Muscle layer of colon (tissue), 2 donors: ENCODE measurements around the gene PRPF4.
"Not testable (repeated sequence)": the region's sequence is repeated elsewhere in the genome, so short reads cannot be mapped to it uniquely, and the experiment has no call there.

Experiments used
- H3K27ac ChIP-seq: one replicate; pipeline ENCODE4 v1.7.0; 2013; ENCODE audit warnings: low read depth, mild to moderate bottlenecking, low read length, moderate library complexity
- H3K27me3 ChIP-seq, 2 donors: one replicate each; pipeline ENCODE4 v1.7.0; 2013; ENCODE audit warnings: low read length in 2 of 2, mild to moderate bottlenecking in 2 of 2; ENCODE audit not compliant: insufficient read depth in 2 of 2, control insufficient read depth in 1 of 2
- H3K36me3 ChIP-seq: one replicate; pipeline ENCODE4 v1.7.0; 2013; ENCODE audit warnings: mild to moderate bottlenecking, low read length; ENCODE audit not compliant: insufficient read depth
- H3K4me1 ChIP-seq: one replicate; pipeline ENCODE4 v1.7.0; 2013; ENCODE audit warnings: mild to moderate bottlenecking, low read length; ENCODE audit not compliant: insufficient read depth
- H3K4me3 ChIP-seq, 2 donors: one replicate each; pipeline ENCODE4 v1.7.0; 2013; ENCODE audit warnings: low read length in 2 of 2, low read depth in 1 of 2, mild to moderate bottlenecking in 1 of 2, moderate library complexity in 1 of 2
- H3K9ac ChIP-seq: one replicate; pipeline ENCODE4 v1.7.0; 2013; ENCODE audit warnings: low read length
- H3K9me3 ChIP-seq: one replicate; pipeline ENCODE4 v1.7.0; 2013; ENCODE audit warnings: mild to moderate bottlenecking, low read length
- donor health status: abdominal sarcoma.
- donor health status: Adenocarcinoma of cecum.

Gene PRPF4

GRCh38 chr9:113246928-113247327 lies 28.5 kb upstream of the PRPF4 start:
- no peak overlapping the region for H3K4me3 ChIP-seq
- H3K9me3 ChIP-seq = no peaks in the 10 kb centered on the region
- no peaks in the 10 kb centered on the region for H3K4me1 ChIP-seq
- no peak overlapping the region for H3K27ac ChIP-seq
- H3K9ac ChIP-seq = no peak overlapping the region
- H3K36me3 ChIP-seq = no peaks in the 10 kb centered on the region
- no peaks in the 10 kb centered on the region for H3K27me3 ChIP-seq

DNA sequence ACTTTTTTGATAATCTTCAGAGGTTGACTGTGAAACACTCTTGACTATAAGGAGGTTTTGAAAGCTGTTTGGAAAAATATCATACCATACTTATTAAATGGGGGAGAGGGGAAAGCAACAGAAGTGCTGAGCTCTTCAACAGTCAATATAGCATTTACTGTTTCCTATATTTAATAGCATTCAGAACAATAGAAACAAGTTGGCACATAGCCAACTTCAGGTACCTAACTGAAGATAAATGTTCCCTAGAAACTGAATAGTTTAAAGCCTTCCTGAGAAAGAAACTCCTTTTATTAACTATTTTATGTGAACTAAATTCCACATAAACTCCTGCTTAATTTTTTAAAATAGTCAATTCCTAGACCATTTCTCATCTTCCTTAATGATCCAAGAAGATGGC lies 27.8 kb upstream of the PRPF4 start:
- Histone ChIP-seq H3K9ac (no peak overlapping the region), H3K9me3 (no peaks in the 10 kb centered on the region), H3K36me3 (no peaks in the 10 kb centered on the region), H3K27ac (no peak overlapping the region), H3K27me3 (no peaks in the 10 kb centered on the region), H3K4me1 (no peaks in the 10 kb centered on the region), H3K4me3 (no peak overlapping the region)

GRCh38 chr9:113249661-113250060 lies 25.8 kb upstream of the PRPF4 start:
- H3K4me1 ChIP-seq, H3K9ac ChIP-seq, H3K4me3 ChIP-seq, H3K27ac ChIP-seq, H3K36me3 ChIP-seq, H3K9me3 ChIP-seq, H3K27me3 ChIP-seq: not testable (repeated sequence)

DNA sequence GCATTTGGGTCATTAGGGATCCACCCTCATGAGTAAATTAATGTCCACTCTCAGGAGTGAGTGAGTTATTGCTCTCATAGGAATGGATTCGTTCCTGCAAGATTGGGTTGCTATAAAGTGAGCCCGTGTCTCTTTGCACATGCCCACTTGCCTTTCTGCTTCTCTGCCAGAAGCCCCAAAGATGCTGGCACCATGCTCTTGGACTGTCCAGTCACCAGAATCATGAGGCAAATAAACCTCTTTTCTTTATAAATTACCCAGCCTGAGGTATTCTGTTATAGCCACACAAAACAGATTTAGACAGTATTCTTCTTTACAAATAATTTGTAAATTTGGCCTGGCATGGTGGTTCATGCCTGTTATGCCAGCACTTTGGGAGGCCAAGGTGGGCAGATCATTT lies 24.7 kb upstream of the PRPF4 start:
- Histone ChIP-seq H3K27me3 (no peaks in the 10 kb centered on the region), H3K4me1 (no peaks in the 10 kb centered on the region), H3K36me3 (peaks cover 4% of the 10 kb centered on the region), H3K27ac (no peak overlapping the region), H3K9me3 (no peaks in the 10 kb centered on the region), H3K9ac (no peak overlapping the region), H3K4me3 (no peak overlapping the region)

- no peak overlapping the region for H3K27ac ChIP-seq
- H3K36me3 ChIP-seq = peaks cover 22% of the 10 kb centered on the region
- no peak overlapping the region for H3K4me3 ChIP-seq
- no peaks in the 10 kb centered on the region for H3K9me3 ChIP-seq
- H3K27me3 ChIP-seq = no peaks in the 10 kb centered on the region
- no peak overlapping the region for H3K9ac ChIP-seq
- no peaks in the 10 kb centered on the region for H3K4me1 ChIP-seq
These were observed 20.5 kb upstream of the PRPF4 start for GRCh38 chr9:113254991-113255390.

DNA sequence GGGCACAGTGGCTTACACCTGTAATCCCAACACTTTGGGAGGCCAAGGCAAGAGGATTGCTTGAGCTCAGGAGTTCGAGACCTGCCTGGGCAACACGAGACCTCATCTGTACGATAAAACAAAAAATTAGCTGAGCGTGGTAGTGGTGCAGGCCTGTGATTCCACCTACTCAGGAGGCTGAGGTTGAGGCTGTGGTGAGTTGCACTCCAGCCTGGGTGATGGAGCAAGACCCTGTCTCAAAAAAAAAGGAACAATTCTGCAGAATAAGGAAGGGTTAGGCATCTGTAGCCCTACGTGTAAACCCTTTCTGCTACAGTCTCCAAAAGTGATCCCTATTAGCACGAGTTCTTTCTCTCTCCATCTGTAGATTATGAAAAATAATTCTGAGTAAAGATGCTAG lies 20.0 kb upstream of the PRPF4 start:
- H3K4me3 ChIP-seq = no peak overlapping the region
- H3K36me3 ChIP-seq = peaks cover 27% of the 10 kb centered on the region
- H3K9ac ChIP-seq = no peak overlapping the region
- no peaks in the 10 kb centered on the region for H3K4me1 ChIP-seq
- no peaks in the 10 kb centered on the region for H3K27me3 ChIP-seq
- no peaks in the 10 kb centered on the region for H3K9me3 ChIP-seq
- H3K27ac ChIP-seq = no peak overlapping the region

DNA sequence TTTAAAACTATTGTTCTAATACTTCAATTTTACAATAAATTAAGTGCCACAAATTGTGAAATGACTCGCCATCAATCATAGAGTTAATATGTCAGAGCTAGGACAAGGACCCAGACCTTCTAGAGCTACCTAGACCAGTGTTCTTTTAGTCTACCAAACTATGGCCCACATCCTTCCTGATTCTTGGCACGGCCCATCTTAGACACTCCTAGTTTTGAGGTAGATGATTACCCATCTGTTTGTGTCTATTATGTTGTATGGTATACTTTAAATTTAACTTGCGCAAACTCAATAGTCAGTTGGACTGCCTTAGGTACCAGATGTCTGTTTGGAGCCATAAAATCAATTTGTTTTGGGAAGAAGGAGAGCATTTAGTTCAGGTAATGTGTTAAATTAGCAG lies 17.6 kb upstream of the PRPF4 start:
- no peaks in the 10 kb centered on the region for H3K27me3 ChIP-seq
- H3K4me3 ChIP-seq = no peak overlapping the region
- H3K9me3 ChIP-seq = no peaks in the 10 kb centered on the region
- H3K27ac ChIP-seq = no peak overlapping the region
- no peak overlapping the region for H3K9ac ChIP-seq
- no peaks in the 10 kb centered on the region for H3K4me1 ChIP-seq
- peaks cover 38% of the 10 kb centered on the region for H3K36me3 ChIP-seq

GRCh38 chr9:113258282-113258681 lies 17.2 kb upstream of the PRPF4 start:
- H3K9ac ChIP-seq = no peak overlapping the region
- H3K27me3 ChIP-seq = no peaks in the 10 kb centered on the region
- no peak overlapping the region for H3K4me3 ChIP-seq
- no peaks in the 10 kb centered on the region for H3K9me3 ChIP-seq
- H3K4me1 ChIP-seq = no peaks in the 10 kb centered on the region
- peaks cover 38% of the 10 kb centered on the region for H3K36me3 ChIP-seq
- H3K27ac ChIP-seq = no peak overlapping the region

DNA sequence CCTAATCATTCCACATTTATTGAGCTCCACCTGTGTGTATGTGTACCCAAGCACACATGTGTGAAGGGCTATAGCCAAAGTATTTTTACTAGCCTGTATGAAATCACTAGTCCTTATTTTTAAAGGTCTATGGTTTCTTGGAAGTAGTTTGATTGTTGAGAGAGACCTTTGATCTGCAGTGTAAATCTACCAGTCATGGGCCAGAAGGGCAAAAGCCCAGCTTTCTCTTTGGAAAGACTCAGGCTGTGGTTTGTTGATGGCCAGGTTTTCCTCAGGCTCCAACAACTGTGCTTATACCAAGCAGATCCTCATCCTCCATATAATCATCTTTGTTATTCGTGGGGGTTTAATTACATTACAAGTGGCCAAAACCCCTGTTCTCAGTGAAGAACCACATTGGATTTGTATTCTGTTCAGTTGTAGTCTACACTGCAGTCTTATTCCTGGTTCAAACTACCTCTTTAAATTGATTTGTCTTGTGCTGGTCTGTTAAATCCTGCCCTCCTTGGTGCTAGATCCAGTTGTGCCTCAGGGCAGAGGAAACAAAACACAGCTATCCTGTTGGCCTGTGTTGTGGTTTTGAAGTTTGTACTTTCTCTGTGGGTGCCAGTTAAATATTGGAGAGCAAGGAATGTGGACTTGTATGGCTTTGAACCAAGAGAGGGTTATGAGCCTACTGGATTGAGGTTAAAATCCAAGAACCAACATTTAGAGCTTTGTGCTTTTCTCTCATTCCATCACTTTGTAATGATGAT lies 13.4 kb upstream of the PRPF4 start:
- no peak overlapping the region for H3K27ac ChIP-seq
- H3K9me3 ChIP-seq = no peaks in the 10 kb centered on the region
- no peaks in the 10 kb centered on the region for H3K4me1 ChIP-seq
- H3K4me3 ChIP-seq = no peak overlapping the region
- peaks cover 34% of the 10 kb centered on the region for H3K36me3 ChIP-seq
- no peak overlapping the region for H3K9ac ChIP-seq
- no peaks in the 10 kb centered on the region for H3K27me3 ChIP-seq

- Histone ChIP-seq H3K4me1 (no peaks in the 10 kb centered on the region), H3K4me3 (no peak overlapping the region), H3K27ac (no peak overlapping the region), H3K9me3 (no peaks in the 10 kb centered on the region), H3K27me3 (no peaks in the 10 kb centered on the region), H3K9ac (no peak overlapping the region), H3K36me3 (peaks cover 38% of the 10 kb centered on the region)
These were observed 9.3 kb upstream of the PRPF4 start for GRCh38 chr9:113266174-113266573.

GRCh38 chr9:113267911-113268566 lies 7.4 kb upstream of the PRPF4 start:
- no peak overlapping the region for H3K27ac ChIP-seq

DNA sequence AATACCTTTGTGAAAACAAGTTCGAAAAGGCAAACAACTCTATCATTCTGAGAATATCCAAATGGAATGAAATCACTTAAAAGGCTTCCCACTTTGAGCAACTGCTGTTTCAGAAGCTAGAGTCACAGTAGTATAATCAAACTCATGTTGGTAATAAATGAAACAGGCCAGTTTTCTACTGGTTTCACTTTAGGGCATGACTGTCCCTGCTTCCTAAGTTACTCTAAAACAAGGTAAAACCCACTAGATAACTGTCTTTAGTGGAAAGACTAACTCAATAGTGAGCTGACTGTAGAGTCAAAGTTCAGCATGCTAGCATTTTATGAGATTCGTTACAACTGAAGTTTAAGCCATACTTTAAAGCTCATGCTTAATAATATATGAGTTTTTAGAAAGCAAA lies 6.1 kb upstream of the PRPF4 start:
- Histone ChIP-seq H3K27ac (no peak overlapping the region), H3K4me1 (peaks cover 10% of the 10 kb centered on the region), H3K27me3 (no peaks in the 10 kb centered on the region), H3K36me3 (peaks cover 52% of the 10 kb centered on the region), H3K9me3 (no peaks in the 10 kb centered on the region), H3K4me3 (no peak overlapping the region), H3K9ac (no peak overlapping the region)

More at GRCh38 chr9:113267911-113268566, 7.4 kb upstream of the PRPF4 start:
- Histone ChIP-seq H3K27me3 (no peaks in the 10 kb centered on the region), H3K9ac (no peak overlapping the region), H3K4me1 (no peaks in the 10 kb centered on the region), H3K9me3 (no peaks in the 10 kb centered on the region), H3K36me3 (peaks cover 48% of the 10 kb centered on the region), H3K4me3 (no peak overlapping the region)
